NB4 (cell line): ENCODE measurements around the gene NPR2.

Source experiments
- CTCF ChIP-seq: IDR thresholded peaks from one replicate; pipeline ENCODE4 v1.5.1; 2012; ENCODE audit warnings: low read depth, low read length
- POLR2A ChIP-seq: IDR thresholded peaks from 2 replicates; pipeline ENCODE4 v1.6.1; 2011; ENCODE audit warnings: mild to moderate bottlenecking; ENCODE audit not compliant: insufficient read length; ENCODE audit errors: extremely low read depth

DNA sequence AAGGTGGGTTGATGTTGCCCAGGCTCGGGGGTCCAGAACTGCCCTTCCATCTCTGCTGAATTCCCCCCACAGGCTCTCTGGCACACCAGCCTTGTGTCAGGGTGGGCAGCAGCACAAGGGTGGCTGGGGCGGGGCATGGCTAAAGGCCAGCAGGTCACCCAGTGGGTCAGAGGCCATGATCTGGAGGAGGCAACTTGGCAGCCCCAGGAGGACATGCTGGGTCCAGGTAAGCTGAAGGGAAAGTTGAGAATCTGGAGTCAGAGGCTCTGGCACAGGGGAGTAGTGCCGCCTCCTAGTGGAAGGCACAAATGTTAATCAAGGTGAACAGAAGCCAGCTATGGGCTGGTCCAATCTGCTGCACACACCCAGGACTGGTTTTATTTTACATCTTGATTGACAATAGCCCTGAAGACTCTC, 43.8 kb downstream of the NPR2 start:
- TF ChIP-seq CTCF, result peak; percentile 19
- no peak for TF ChIP-seq POLR2A
